AG04450 (cell line): ENCODE measurements around the gene LY6G6D. TPM values are rescaled to one million over a fixed set of nuclear protein-coding genes. Genes with fewer than 3 reads are reported as not detected.
A peak's percentile ranks its signal among the peaks of the same experiment; 100 is the strongest.

Source experiments
- CTCF ChIA-PET: fragments of 300-600, 350-600 bp; formaldehyde crosslinking; extraction: SDS; loops from one replicate; lab custom pipeline; 2022; ENCODE audit warnings: antibody characterized with exemption, inconsistent platforms; lab: Charles Lee
- POLR2A ChIA-PET: fragments of 350-600 bp; formaldehyde crosslinking; extraction: SDS; loops from one replicate; lab custom pipeline; 2021; ENCODE audit warnings: antibody characterized with exemption, inconsistent platforms; lab: Yijun Ruan, JAX
- DNase-seq: peaks from one replicate; pipeline ENCODE4 v3.0.0-alpha.2; 2011; ENCODE audit warnings: low read depth, low spot score
- H3K27ac ChIP-seq: one replicate; pipeline ENCODE4 v1.5.1; 2012; ENCODE audit warnings: low read depth, low read length, control low read depth
- H3K27me3 ChIP-seq: one replicate; pipeline ENCODE4 v1.6.0; 2012; ENCODE audit warnings: low read length; ENCODE audit not compliant: control insufficient read depth, insufficient read depth
- H3K4me3 ChIP-seq: 2 replicates; pipeline ENCODE4 v1.5.1; 2011; ENCODE audit warnings: mild to moderate bottlenecking, low read depth, low read length, control low read depth
- H3K9me3 ChIP-seq: 2 replicates; pipeline ENCODE4 v1.5.1; 2012; ENCODE audit warnings: low read length; ENCODE audit not compliant: control insufficient read depth, insufficient read depth
- polyA minus RNA-seq: library from RNA; depleted of rRNA, polyadenylated mRNA; stranded (reverse); fragments of >200 nt; gene quantifications from 2 replicates; pipeline ENCODE4 v1.2.3, GENCODE V29; 2011; rRNA and poly(A)+ RNA removed
- polyA plus RNA-seq: library from polyadenylated mRNA; depleted of rRNA; stranded (reverse); fragments of >200 nt; gene quantifications from 2 replicates; pipeline ENCODE4 v1.2.3, GENCODE V29; 2011; rRNA removed
- TF ChIP-seq, protein P1 (sequence below): IDR thresholded peaks from 2 replicates; pipeline ENCODE4 v1.5.1; 2011; ENCODE audit warnings: low read depth, low read length, control low read depth, inconsistent platforms

Gene LY6G6D, protein sequence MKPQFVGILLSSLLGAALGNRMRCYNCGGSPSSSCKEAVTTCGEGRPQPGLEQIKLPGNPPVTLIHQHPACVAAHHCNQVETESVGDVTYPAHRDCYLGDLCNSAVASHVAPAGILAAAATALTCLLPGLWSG
- not detected in 2 replicates for polyA plus RNA-seq
- not detected in 2 replicates for polyA minus RNA-seq

DNA sequence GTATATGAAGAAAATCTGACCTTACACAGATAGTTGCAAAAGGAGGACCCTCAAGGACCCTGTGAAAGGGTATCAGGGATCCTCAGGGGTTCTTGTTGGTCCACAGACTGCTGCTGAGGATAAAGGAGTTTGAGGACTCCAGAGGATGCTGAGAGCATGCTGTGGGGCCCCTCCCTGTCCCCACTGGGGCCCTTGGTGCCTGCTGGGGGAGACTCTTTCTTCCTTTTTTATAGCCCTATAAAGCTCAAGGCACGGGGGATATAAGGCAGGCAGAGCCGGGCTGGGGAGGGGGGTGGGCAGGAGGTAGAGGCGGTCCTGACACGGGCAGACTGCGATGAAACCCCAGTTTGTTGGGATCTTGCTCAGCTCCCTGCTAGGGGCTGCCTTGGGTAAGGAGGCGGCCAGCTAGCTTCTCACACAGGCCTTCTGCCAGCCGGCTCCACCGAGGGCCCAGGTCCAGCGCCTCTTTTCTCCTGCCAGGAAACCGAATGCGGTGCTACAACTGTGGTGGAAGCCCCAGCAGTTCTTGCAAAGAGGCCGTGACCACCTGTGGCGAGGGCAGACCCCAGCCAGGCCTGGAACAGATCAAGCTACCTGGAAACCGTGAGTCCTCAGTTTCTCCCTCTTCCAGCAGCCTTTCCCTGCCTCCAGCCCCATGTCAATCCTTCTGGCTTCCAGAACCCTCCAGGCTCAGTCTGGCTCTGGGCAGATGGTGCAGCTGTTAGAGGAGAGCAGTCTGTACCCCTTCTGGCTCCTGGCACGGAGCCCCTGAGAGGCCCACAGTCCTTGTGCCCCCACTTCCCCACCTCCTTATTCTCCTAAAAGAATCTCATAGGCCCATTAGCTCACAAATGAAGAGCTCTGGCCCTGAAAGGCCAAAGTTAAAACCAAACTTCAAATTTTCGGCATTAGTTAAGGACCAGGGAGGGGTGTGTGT, at the start of gene LY6G6D:
Gene LY6G6D (plus strand): TSS at position 327 of the 937 bp plus-strand sequence. CDS start 8 bp downstream, at position 335.
- no peak within 1 kb of the TSS for H3K4me3 ChIP-seq
- ChIA-PET CTCF (interaction anchor here (1.0 to 1.4 kb wide), 3 partner anchors 14 to 81 kb away, joined by 3 to 4 read pairs (median 3); partner anchors contain the start of gene VARS1), POLR2A (interaction anchor here (0.6 kb wide), 2 partner anchors 78 to 112 kb away, joined by 4 to 5 read pairs; partner anchors contain the start of gene HSPA1B)
- DNase-seq, result no peak
- H3K27me3 ChIP-seq, result peaks cover 37% of the 10 kb centered on the region
- H3K9me3 ChIP-seq, result no peaks in the 10 kb centered on the region
- TF ChIP-seq, protein P1, sequence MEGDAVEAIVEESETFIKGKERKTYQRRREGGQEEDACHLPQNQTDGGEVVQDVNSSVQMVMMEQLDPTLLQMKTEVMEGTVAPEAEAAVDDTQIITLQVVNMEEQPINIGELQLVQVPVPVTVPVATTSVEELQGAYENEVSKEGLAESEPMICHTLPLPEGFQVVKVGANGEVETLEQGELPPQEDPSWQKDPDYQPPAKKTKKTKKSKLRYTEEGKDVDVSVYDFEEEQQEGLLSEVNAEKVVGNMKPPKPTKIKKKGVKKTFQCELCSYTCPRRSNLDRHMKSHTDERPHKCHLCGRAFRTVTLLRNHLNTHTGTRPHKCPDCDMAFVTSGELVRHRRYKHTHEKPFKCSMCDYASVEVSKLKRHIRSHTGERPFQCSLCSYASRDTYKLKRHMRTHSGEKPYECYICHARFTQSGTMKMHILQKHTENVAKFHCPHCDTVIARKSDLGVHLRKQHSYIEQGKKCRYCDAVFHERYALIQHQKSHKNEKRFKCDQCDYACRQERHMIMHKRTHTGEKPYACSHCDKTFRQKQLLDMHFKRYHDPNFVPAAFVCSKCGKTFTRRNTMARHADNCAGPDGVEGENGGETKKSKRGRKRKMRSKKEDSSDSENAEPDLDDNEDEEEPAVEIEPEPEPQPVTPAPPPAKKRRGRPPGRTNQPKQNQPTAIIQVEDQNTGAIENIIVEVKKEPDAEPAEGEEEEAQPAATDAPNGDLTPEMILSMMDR, result no peak
- H3K27ac ChIP-seq, result no peak within 1 kb of the TSS

DNA sequence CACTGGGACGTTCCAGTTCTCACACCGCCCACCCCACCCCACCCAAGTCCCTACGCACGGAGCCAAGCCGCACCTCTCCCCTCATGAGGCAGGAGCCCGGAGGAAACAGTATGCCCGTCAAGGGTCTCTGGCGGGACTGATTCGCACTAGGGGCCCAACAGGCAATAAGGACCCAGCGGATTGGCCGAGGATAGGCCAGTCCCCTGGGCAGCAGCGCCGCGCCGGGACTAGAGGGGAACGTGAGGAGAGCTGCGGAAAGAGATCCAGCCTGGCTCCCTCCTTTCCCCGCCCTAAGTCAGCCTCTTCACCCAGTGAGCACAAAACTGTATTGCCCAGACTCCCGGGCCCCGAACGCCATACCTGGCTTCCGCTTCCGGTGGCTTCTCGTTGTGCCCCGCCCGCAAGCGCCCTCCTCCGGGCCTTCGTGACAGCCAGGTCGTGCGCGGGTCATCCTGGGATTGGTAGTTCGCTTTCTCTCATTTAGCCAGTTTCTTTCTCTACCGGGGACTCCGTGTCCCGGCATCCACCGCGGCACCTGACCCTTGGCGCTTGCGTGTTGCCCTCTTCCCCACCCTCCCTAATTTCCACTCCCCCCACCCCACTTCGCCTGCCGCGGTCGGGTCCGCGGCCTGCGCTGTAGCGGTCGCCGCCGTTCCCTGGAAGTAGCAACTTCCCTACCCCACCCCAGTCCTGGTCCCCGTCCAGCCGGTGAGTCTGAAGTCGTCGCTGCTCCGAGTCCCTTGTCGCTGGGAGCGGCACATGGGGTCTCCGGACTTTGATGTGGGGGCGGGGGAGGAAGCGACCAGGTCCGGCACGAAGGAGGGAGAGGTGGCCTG, 49.4 kb upstream of the LY6G6D start, which contains the start of gene CSNK2B:
Gene CSNK2B (plus strand): TSS at position 580 of the 836 bp plus-strand sequence. CDS start 752 bp downstream, outside the sequence.
- TF ChIP-seq, protein P1, result no peak
- Histone ChIP-seq H3K27ac (peak within 1 kb of the TSS; percentile 90), H3K27me3 (no peaks in the 10 kb centered on the region), H3K4me3 (peak within 1 kb of the TSS; percentile 98), H3K9me3 (no peaks in the 10 kb centered on the region; the same call in 1 of the 2 replicates)
- POLR2A ChIA-PET, result interaction anchor here (0.9 to 1.8 kb wide), 5 partner anchors 13 to 149 kb away, joined by 3 to 11 read pairs (median 4); partner anchors contain the start of genes ABHD16A, BAG6, HSPA1A and HSPA1L
- CTCF ChIA-PET, result interaction anchor here (0.6 to 1.0 kb wide), 3 partner anchors 119 to 165 kb away, joined by 3 to 4 read pairs (median 3); partner anchors contain the start of genes ATP6V1G2 and LSM2
- peak; percentile 91 for DNase-seq

DNA sequence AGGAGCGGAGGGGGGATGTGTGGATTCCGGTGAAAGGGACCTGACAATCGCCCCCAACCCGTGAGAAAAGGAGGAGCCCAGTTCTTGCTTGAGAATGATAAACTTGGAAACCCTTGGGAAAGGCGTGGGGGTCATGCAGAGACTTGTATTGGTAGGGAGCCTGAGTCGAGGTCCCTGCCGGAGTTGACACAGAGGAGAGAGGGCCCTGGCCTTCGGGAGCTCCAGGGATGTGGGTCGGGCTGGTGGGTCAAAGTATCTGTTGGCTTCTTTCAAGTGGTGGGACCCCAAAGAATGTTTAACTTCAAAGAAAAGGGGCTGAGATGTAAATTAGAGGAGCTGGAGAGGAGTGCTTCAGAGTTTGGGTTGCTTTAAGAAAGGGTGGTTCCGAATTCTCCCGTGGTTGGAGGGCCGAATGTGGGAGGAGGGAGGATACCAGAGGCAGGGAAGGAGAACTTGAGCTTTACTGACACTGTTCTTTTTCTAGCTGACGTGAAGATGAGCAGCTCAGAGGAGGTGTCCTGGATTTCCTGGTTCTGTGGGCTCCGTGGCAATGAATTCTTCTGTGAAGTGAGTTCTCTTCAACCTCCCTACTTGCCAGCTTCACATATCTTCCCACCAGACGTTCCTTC, 48.7 kb upstream of the LY6G6D start:
- no peak overlapping the region for H3K27ac ChIP-seq
- H3K27me3 ChIP-seq, result no peaks in the 10 kb centered on the region
- POLR2A ChIA-PET, result interaction anchor here (1.0 kb wide), 1 partner anchor 149 kb away, joined by 4 read pairs; the partner anchor contains the start of genes HSPA1A and HSPA1L
- CTCF ChIA-PET, result interaction anchor here (1.0 kb wide), 1 partner anchor 140 kb away, joined by 3 read pairs; the partner anchor contains the start of gene LSM2
- DNase-seq, result no peak
- TF ChIP-seq, protein P1, result no peak
- no peaks in the 10 kb centered on the region; the same call in 1 of the 2 replicates for H3K9me3 ChIP-seq
- H3K4me3 ChIP-seq, result peak overlapping the region; percentile 98

DNA sequence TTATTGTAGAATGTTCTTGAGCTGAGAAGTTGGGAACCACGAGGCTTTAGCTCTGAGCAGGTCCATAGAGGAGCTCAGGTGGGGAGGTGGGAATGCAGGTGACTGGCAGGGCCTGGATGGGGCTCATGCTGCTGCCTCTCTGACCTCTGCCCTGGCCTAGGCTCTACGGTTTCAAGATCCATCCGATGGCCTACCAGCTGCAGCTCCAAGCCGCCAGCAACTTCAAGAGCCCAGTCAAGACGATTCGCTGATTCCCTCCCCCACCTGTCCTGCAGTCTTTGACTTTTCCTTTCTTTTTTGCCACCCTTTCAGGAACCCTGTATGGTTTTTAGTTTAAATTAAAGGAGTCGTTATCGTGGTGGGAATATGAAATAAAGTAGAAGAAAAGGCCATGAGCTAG, 45.5 kb upstream of the LY6G6D start, which contains the start of gene LY6G5B:
Gene LY6G5B (plus strand): TSS at position 301 of the 400 bp plus-strand sequence. CDS start 975 bp downstream, outside the sequence.
- no peaks in the 10 kb centered on the region; the same call in 1 of the 2 replicates for H3K9me3 ChIP-seq
- ChIA-PET POLR2A (no interaction called here), CTCF (interaction anchor here (0.7 to 2.0 kb wide), 3 partner anchors 11 to 586 kb away, joined by 4 to 9 read pairs (median 6); partner anchors contain the start of gene LY6G5C)
- peak within 1 kb of the TSS; percentile 21 for H3K27ac ChIP-seq
- no peak for DNase-seq
- no peaks in the 10 kb centered on the region for H3K27me3 ChIP-seq
- no peak within 1 kb of the TSS for H3K4me3 ChIP-seq
- TF ChIP-seq, protein P1, result no peak
